GM04503 (cell line): Measurements from ENCODE around the gene ZBP1.

Experiments
- DNase-seq: peaks from one replicate; pipeline ENCODE4 v3.0.0-alpha.2; 2012; ENCODE audit warnings: low read depth

Gene ZBP1

DNA sequence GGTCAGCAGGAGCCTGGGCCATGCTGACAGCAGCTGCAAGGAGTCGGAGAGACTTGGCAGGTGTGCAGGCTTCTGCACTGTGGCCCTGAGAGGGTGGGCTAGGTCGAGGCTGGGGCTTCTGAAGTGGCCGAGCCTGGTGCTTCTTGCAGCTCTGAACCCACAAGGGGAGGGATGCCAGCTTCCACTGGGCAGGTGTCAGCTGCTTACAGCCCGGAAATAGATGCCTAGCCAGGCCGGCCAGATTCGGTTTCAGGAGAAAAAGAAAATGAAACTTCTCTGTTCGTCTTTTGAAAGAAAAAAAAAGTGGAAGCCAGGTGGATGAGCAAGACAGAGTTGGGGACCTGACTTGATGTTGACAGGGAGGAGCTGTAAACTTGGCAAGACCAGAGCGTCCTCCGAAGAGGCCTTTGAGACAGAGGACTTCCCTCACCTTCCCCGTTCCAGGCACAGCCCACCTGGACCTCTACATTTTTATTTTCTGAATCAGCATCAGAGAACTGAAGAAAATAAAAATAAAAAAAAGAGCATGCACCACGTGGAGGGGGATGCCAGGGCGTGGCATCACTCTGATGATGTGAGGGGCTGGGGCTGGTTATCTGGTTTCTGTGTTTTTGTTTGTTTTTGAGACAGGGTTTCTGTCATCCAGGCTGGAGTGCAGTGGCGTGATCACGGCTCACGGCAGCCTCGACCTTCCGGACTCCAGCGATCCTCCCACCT is at the start of gene ZBP1:
Gene ZBP1, minus strand, starts transcription at position 153 of the 717 bp plus-strand sequence. Its CDS starts 131 bp downstream, at position 22.
- no peak for DNase-seq

DNA sequence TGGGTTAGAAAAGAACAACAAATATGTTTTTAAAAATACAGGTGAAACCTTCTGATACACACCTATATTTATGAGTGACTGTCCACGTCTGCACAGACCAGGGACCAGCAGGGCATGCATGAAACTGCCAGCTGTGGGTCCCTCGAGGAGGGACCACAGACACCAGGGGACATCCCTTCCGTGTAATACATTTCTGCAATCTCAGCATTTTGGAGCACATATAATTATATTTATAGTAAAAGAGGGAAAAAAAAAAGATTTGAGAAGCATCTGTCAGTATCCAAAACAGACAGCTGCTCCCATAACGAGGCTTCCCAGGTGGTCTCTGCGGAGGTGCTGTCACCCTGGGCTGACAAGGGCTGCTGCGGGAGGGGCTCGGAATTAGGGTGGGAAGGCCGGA is 49.4 kb upstream of the ZBP1 start:
- DNase-seq = no peak

DNA sequence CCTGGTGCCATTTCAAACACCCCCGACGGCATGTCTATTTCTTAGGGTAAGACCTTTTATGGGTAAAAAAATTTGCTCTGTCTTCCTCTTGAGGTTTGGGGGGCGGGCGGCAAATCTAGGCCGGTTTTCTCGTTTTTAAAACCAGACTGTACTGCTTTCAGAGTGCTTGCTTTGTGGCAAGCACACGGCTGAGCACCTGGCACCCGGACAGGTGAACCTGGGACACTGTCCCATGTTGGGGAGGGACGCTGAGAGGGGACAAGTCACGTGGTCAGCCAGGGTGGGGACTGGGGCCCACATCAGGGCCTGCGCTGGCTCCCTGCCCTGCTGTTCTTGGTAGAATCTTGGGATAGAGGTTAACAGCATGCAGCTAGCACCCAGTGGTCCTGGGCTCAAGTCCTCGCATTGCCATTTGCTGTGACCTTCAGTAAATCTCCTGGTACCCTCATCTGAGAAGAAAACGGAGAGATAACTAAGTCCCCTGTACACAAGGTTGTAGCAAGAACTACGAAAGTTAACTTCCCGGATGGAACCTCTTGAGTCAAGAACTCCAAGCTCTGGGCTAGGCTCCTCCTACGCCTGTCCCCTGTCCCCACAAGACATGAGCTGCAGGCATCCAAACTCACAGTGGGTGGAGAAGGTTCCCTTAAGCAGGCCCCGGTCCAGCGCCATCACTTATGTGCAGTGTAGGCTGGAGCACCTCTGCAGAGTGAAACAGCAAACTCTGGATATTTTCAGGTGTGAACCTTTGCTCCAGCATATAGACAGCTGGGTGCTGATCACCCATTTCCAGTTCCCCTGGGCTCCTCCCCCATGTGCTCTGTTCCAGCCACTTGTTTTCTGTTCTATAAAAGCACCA is 47.9 kb upstream of the ZBP1 start:
- no peak for DNase-seq

DNA sequence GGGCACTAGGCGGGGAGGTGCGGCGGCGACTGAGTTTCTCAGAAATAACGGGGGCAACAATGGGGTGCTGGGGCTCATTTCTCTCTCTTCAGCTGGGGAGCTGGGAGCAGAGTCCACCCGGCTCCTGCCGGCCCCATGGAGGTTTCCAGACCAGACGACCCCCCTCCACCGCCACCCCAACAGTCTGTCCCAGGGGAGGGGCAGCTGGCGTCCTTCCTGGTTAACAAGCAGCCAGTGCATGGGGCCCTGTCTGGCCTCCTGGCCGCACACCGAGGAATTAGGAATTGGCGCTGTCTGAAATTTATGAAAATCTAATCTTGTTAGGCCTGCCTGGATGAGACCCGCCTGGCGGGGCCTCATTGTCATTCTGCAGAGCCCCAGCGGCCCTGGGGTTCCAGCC is 47.2 kb upstream of the ZBP1 start:
- DNase-seq = no peak

GRCh38 chr20:57666834-57667157 is 46.6 kb upstream of the ZBP1 start:
- DNase-seq = no peak

GRCh38 chr20:57666106-57666833 is 46.0 kb upstream of the ZBP1 start:
- no peak for DNase-seq

GRCh38 chr20:57665589-57665971 is 45.4 kb upstream of the ZBP1 start:
- no peak for DNase-seq

GRCh38 chr20:57664924-57665588 is 44.8 kb upstream of the ZBP1 start:
- no peak for DNase-seq

- DNase-seq = no peak
Measured at GRCh38 chr20:57664476-57664875, 44.2 kb upstream of the ZBP1 start.

DNA sequence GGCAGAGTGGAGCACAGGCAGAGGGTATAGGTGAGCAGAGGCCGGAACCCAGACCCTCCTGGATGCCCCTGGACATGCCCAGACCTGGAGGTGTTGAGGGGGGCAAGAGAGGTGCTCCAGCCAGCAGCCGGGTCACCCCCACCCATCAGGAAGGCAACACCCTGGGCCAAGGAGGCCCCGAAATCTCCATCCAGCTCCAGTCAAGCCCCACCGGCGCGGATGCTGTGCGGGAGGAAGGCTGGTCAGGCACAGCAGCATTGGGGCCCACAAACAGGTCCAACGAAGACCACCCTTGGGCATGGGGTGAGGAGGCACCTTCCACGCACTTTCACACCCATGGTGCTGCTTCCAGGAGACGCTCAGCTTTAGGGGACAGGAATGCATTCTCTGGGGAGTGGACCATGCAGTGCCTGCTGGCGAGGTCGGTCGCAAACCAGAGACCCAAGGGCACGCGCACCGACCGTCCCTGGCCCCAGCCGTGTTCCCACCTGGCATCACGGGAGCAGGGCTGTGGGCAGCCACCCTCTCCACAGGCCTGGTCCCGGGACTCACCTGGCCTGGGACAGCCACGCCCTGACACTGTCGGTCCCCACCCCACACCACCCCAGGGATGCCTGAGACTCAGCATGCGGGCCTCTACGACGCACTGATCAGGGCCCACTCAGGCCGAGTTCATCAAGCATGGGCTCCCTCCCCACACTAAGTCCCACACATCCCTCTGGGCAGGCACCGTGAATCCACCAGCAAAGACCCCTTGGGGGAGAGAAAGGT is 43.6 kb upstream of the ZBP1 start:
- no peak for DNase-seq

- no peak for DNase-seq
Measured at GRCh38 chr20:57663241-57663640, 43.0 kb upstream of the ZBP1 start.

DNA sequence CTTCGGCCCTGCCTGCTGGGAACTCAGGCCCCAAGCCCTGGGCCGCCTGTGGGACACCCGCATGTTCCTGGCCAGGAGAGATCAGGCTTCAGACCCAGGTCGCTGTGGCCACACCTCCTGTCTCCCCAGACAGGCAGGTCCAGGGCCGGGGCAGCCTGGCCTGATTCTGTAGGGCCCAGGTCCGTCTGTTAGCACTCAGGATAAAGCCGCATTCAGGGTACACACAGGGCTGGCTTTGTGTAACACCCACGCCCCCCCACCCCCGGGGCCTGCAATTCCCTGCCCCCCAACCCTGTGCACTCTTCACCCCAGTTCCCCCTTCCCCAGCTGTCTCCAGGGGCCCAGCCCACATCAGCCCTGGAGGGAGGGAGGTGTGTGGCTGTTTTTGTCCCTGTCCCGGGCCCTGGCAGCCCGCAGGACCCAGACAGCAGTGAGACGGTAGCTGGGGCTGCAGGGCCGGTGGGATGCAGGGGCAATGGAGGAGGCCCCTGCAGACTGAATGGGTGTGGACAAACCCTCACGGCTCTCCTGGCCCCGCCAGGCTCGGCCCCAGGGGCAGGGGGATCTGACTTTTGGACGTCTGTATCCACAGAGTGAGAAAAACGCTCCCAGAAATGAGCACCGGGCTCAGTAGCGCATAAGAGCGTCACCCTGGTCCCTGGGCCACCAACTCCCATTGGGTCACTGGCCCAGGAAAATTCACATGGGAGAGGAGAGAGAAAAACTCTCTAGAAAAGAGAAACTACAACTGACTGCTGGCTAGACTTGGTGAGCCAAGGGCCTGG is 42.4 kb upstream of the ZBP1 start:
- no peak for DNase-seq

DNA sequence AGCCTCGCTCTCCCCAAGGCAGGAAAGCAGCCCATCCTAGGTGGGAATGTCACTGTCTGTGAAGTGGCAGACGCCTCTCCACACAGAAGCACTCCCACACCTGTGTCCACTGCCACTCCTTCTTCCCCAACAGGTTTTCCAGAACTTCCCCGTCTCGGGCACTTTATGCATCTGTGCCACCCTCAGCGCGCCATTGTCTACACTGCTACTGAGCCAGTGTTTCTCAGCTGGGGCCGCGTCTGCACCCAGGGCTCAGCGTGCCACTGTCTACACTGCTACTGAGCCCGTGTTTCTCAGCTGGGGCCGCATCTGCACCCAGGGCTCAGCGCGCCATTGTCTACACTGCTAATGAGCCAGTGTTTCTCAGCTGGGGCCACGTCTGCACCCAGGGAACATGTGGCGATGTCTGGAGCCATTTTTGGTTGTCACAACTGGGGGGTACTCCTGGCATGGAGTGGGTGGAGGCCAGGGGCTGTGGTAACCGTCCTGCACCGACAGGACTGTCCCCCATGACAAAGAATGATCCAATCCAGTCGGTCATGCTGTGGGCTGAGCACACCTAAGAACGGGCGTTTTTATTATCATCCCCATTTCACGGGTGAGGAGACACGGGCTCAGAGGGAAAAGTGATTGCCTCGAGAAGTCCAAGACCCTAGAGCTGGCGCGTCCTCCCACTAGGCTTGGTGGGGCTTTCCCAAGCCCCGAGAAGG is 41.7 kb upstream of the ZBP1 start:
- no peak for DNase-seq

DNA sequence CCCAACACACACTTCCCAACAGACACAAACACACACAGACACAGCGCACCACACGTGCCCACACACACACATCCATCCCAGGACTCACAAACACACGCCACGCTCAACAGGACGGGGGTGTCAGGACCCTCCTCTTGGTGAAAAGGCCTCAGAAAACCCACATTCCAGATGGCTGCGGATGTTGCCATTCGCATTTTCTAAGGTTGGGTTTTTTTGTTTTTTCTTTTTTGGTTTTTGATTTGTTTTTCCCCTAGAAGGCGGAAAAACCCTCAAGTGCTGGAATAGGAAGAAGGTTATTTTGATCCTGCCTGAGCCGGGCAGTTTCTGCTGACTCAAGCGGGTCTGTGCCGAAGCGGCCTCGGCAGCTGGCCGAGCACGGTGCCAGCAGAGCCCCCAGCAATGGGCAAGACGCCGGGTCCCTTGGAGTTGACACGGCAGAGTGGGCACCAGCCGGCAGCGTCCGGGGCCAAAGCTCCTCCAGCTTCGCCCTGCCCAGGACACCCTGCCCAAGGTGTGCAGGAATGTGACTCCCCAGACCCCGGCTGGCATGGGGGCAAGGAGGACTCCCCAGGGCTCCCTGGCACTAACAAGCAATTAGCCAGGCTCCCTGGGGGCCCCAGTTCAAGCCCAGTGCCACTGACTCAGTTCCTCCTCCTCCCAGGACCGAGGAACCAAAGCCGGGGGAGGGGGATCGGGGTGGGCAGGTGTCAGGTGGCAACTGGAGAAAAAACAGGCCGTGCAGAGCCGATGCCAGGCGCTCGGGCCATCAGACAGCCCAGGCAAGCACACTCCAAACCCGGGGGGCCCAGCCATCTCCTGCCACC is 40.9 kb upstream of the ZBP1 start:
- no peak for DNase-seq

DNA sequence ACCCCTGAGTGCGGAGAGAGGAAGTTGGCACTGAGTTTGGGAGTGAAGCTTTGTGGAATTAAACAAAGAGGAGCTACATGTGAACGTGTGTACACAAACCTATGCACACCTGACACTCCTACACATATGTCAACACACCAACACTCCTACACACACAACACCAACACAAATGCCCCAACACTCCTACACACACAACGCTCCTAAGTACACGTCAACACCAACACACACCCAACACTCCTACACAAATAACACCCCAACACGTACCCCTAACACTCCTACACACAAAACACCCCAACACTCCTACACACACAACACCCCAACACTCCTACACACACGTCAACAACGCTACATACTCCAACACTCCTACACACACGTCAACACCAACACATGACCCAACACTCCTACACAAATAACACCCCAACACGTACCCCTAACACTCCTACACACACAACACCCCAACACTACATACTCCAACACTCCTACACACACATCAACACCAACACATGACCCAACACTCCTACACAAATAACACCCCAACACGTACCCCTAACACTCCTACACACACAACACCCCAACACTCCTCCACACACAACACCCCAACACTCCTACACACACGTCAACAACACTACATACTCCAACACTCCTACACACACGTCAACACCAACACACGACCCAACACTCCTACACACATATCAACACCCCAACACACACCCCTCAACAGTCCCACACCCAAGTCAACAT is 40.1 kb upstream of the ZBP1 start:
- no peak for DNase-seq

- no peak for DNase-seq
Measured at GRCh38 chr20:57659517-57660180, 39.4 kb upstream of the ZBP1 start.

- DNase-seq = no peak
Measured at GRCh38 chr20:57658833-57659516, 38.7 kb upstream of the ZBP1 start.
